GM21529 (cell line): ENCODE measurements around the gene AVPR1A.
"Not testable (repeated sequence)": the region's sequence is repeated elsewhere in the genome, so short reads cannot be mapped to it uniquely, and the experiment has no call there.

ENCODE experiments used
- ATAC-seq: cut with Tn5 transposase; IDR thresholded peaks from one replicate; pipeline ENCODE4 v1.9.1; 2021; ENCODE audit not compliant: unreplicated experiment

Gene AVPR1A

GRCh38 chr12:63150713-63151622 is at the start of gene AVPR1A:
Gene AVPR1A, minus strand, starts transcription at chr12:63151201. Its CDS starts 365 bp downstream, at chr12:63150836.
- no peak for ATAC-seq

GRCh38 chr12:63196168-63196567 is 45.2 kb upstream of the AVPR1A start:
- no peak for ATAC-seq

GRCh38 chr12:63179224-63179623 is 28.2 kb upstream of the AVPR1A start:
- ATAC-seq, result no peak

GRCh38 chr12:63170321-63170720 is 19.3 kb upstream of the AVPR1A start:
- ATAC-seq, result no peak

- ATAC-seq, result not testable (repeated sequence)
These were observed 16.7 kb upstream of the AVPR1A start for GRCh38 chr12:63167741-63168140.

GRCh38 chr12:63164911-63165310 is 13.9 kb upstream of the AVPR1A start:
- no peak for ATAC-seq

- no peak for ATAC-seq
These were observed 12.5 kb upstream of the AVPR1A start for GRCh38 chr12:63163541-63163940.

GRCh38 chr12:63155375-63155774 is 4.4 kb upstream of the AVPR1A start:
- ATAC-seq, result no peak

GRCh38 chr12:63154560-63154959 is 3.6 kb upstream of the AVPR1A start:
- ATAC-seq, result no peak

GRCh38 chr12:63152321-63152700 is 1.3 kb upstream of the AVPR1A start:
- no peak for ATAC-seq

GRCh38 chr12:63151623-63152320 is 771 bp upstream of the AVPR1A start:
- no peak for ATAC-seq

GRCh38 chr12:63149909-63150712 is 890 bp downstream of the AVPR1A start:
- no peak for ATAC-seq

- ATAC-seq, result no peak
These were observed 6.4 kb downstream of the AVPR1A start for GRCh38 chr12:63144556-63144955.

GRCh38 chr12:63138488-63138887 is 12.5 kb downstream of the AVPR1A start:
- ATAC-seq, result no peak

- ATAC-seq, result no peak
These were observed 17.0 kb downstream of the AVPR1A start for GRCh38 chr12:63133981-63134380.

- no peak for ATAC-seq
These were observed 18.8 kb downstream of the AVPR1A start for GRCh38 chr12:63132201-63132600.

GRCh38 chr12:63129927-63130326 is 21.1 kb downstream of the AVPR1A start:
- ATAC-seq, result no peak

GRCh38 chr12:63124778-63125177 is 26.2 kb downstream of the AVPR1A start:
- ATAC-seq, result no peak

GRCh38 chr12:63103494-63104131 is 47.4 kb downstream of the AVPR1A start:
- no peak for ATAC-seq

GRCh38 chr12:63101920-63102319 is 49.1 kb downstream of the AVPR1A start:
- no peak for ATAC-seq

- no peak for ATAC-seq
These were observed 52.1 kb downstream of the AVPR1A start for GRCh38 chr12:63098851-63099250.
